Camera-type eye (tissue), 1 donor: ENCODE measurements around the gene CCR9. TPM values are rescaled to one million over a fixed set of nuclear protein-coding genes. Genes with fewer than 3 reads are reported as not detected.

Experiments used
- total RNA-seq: library from RNA; depleted of rRNA; stranded (reverse); fragments of >200 nt; gene quantifications from one replicate; pipeline ENCODE4 v1.2.3, GENCODE V29; 2014

The CCR9 gene, protein sequence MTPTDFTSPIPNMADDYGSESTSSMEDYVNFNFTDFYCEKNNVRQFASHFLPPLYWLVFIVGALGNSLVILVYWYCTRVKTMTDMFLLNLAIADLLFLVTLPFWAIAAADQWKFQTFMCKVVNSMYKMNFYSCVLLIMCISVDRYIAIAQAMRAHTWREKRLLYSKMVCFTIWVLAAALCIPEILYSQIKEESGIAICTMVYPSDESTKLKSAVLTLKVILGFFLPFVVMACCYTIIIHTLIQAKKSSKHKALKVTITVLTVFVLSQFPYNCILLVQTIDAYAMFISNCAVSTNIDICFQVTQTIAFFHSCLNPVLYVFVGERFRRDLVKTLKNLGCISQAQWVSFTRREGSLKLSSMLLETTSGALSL
- not detected for total RNA-seq

DNA sequence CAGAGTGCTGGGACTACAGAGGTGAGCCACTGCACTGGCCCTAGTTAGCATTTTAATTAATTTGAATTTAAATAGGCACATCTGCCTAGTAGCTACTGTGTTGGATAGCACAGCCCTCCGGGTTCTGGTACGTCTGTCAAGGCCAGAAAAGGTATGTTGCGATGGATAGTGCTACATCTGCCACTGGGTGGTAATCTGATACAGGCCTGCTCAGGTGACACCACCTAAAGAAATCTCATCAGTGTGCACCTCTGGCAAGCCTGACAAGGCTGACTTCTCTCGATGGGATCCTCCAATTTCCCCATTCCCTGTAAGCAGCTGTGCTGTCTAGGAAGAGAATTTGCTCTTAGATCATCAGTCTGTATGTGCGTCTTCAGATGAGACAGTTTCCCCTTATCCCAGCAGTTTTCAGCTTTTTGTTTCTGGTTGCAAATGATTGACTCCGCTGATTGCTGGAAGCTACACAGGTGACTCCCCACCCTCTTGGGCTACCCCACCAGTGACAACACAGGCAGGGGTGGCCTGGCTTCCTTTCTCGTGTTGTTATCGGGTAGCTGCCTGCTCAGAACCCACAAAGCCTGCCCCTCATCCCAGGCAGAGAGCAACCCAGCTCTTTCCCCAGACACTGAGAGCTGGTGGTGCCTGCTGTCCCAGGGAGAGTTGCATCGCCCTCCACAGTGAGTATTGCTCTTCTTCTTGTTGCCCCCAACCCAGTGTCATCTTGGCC is at the start of gene CCR9:
CCR9 (plus strand) TSS at position 565 of the 727 bp plus-strand sequence. CDS start 8,391 bp downstream, outside the sequence.

GRCh38 chr3:45841757-45842491 is 44.4 kb upstream of the CCR9 start, which contains the start of gene LZTFL1:
Gene LZTFL1, minus strand, starts transcription at chr3:45842119. Its CDS starts 128 bp downstream, at chr3:45841991.

GRCh38 chr3:45943207-45943846 is 57.0 kb downstream of the CCR9 start, which contains the start of gene CXCR6:
Gene CXCR6, plus strand, starts transcription at chr3:45943464. Its CDS starts 3,018 bp downstream, at chr3:45946482.

Other genes starting within 250 kb of the CCR9 start
- 82.8 TPM for gene SACM1L, start 197.1 kb upstream of the CCR9 start, total RNA-seq
- 6.2 TPM for gene SLC6A20, start 90.0 kb upstream of the CCR9 start, total RNA-seq
- 55.7 TPM for gene LZTFL1, start 44.4 kb upstream of the CCR9 start, total RNA-seq
- not detected for gene CXCR6, start 56.9 kb downstream of the CCR9 start, total RNA-seq
- gene FYCO1, start 109.3 kb downstream of the CCR9 start, total RNA-seq, result 51.7 TPM
- gene XCR1, start 140.9 kb downstream of the CCR9 start, total RNA-seq, result not detected